ENCODE results near the gene MET. TPM values are rescaled to one million over a fixed set of nuclear protein-coding genes. Genes with fewer than 3 reads are reported as not detected.

Gene MET
- total and polyA plus RNA-seq, 7 experiments from 2014 or later: 0.19 to 1.0 (median 0.73) TPM; not detected in 4

DNA sequence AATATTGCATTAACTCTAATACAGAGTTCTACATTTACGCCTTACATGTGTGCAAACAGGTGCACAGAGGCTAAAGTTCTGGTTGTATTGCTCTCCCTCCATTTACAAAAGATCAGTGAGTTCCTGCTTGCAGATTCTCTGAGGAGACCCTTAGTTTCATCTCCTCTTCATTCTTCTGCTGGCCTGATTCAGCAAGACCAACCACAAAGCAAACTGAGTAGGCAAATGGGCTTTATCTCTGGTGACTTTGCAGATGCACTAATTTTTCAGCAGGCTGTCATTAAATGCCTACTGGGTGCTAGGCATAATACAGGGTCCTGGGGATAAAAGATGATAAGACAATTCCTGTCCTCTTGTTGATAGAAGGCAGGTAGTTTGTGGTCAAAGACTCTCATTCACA lies 56.4 kb downstream of the MET start:
- H3K27me3 Mint-ChIP-seq: peaks cover 5 to 29% (median 8%) of the 10 kb centered on the region in 5 donors
- no peak overlapping the region for H3K4me3 Mint-ChIP-seq
- peaks cover 0 to 2% (median 0%) of the 10 kb centered on the region in 11 donors for H3K9me3 Mint-ChIP-seq
- no peak for ATAC-seq
- H3K27ac ChIP-seq (ENCODE audit: low read depth, low read length): no peak overlapping the region
- H3K27ac Mint-ChIP-seq: no peak overlapping the region
- ChIA-PET POLR2A (no interaction called here), CTCF (no interaction called here)
- H3K4me1 Mint-ChIP-seq: no peaks in the 10 kb centered on the region
- intact Hi-C loops (cut with micrococcal nuclease): no loop called here
- no peak overlapping the region for H3K4me3 ChIP-seq (ENCODE audit: low read length)
- H3K9me3 ChIP-seq (ENCODE audit: control insufficient read depth in 2 of 3, low read length in 3 of 3): no peaks in the 10 kb centered on the region
- no peaks in the 10 kb centered on the region for H3K4me1 ChIP-seq (ENCODE audit: control insufficient read depth in 2 of 2, insufficient read depth in 2 of 2, low read length in 2 of 2)
- H3K36me3 Mint-ChIP-seq: no peaks in the 10 kb centered on the region
- no peaks in the 10 kb centered on the region for H3K36me3 ChIP-seq (ENCODE audit: control insufficient read depth in 2 of 3, insufficient read depth in 3 of 3, low read length in 3 of 3)
- no peak for DNase-seq
- no peaks in the 10 kb centered on the region for H3K27me3 ChIP-seq (ENCODE audit: control insufficient read depth in 2 of 2, insufficient read depth in 2 of 2, low read length in 2 of 2)

- H3K9me3 Mint-ChIP-seq: no peaks in the 10 kb centered on the region
- Histone ChIP-seq H3K4me3 (ENCODE audit: low read length) (no peak overlapping the region), H3K4me1 (ENCODE audit: control insufficient read depth in 2 of 2, insufficient read depth in 2 of 2, low read length in 2 of 2) (no peaks in the 10 kb centered on the region), H3K36me3 (ENCODE audit: control insufficient read depth in 2 of 3, insufficient read depth in 3 of 3, low read length in 3 of 3) (no peaks in the 10 kb centered on the region), H3K27me3 (ENCODE audit: control insufficient read depth in 2 of 2, insufficient read depth in 2 of 2, low read length in 2 of 2) (no peaks in the 10 kb centered on the region), H3K9me3 (ENCODE audit: control insufficient read depth in 2 of 3, low read length in 3 of 3) (no peaks in the 10 kb centered on the region), H3K27ac (ENCODE audit: low read depth, low read length) (no peak overlapping the region)
- peaks cover 5 to 30% (median 8%) of the 10 kb centered on the region in 5 donors for H3K27me3 Mint-ChIP-seq
- no peaks in the 10 kb centered on the region for H3K36me3 Mint-ChIP-seq
- H3K4me3 Mint-ChIP-seq: no peak overlapping the region
- no peak for ATAC-seq
- intact Hi-C loops (cut with micrococcal nuclease): no loop called here
- ChIA-PET CTCF (no interaction called here), POLR2A (no interaction called here)
- DNase-seq: no peak
- no peaks in the 10 kb centered on the region for H3K4me1 Mint-ChIP-seq
- H3K27ac Mint-ChIP-seq: no peak overlapping the region
Measured at GRCh38 chr7:116730097-116731022, 58.4 kb downstream of the MET start.

GRCh38 chr7:116731023-116731395 lies 59.0 kb downstream of the MET start:
- ATAC-seq: no peak
- Histone ChIP-seq H3K4me3 (ENCODE audit: low read length) (no peak overlapping the region), H3K36me3 (ENCODE audit: control insufficient read depth in 2 of 3, insufficient read depth in 3 of 3, low read length in 3 of 3) (no peaks in the 10 kb centered on the region), H3K27ac (ENCODE audit: low read depth, low read length) (no peak overlapping the region), H3K27me3 (ENCODE audit: control insufficient read depth in 2 of 2, insufficient read depth in 2 of 2, low read length in 2 of 2) (no peaks in the 10 kb centered on the region), H3K9me3 (ENCODE audit: control insufficient read depth in 2 of 3, low read length in 3 of 3) (no peaks in the 10 kb centered on the region), H3K4me1 (ENCODE audit: control insufficient read depth in 2 of 2, insufficient read depth in 2 of 2, low read length in 2 of 2) (no peaks in the 10 kb centered on the region)
- Mint-ChIP-seq H3K27me3 (peaks cover 5 to 30% (median 8%) of the 10 kb centered on the region in 5 donors), H3K9me3 (no peaks in the 10 kb centered on the region), H3K27ac (no peak overlapping the region), H3K4me3 (no peak overlapping the region), H3K36me3 (no peaks in the 10 kb centered on the region), H3K4me1 (no peaks in the 10 kb centered on the region)
- DNase-seq: no peak
- intact Hi-C loops (cut with micrococcal nuclease): no loop called here
- ChIA-PET POLR2A (no interaction called here), CTCF (no interaction called here)

- H3K27me3 Mint-ChIP-seq: peaks cover under 1 to 25% (median 8%) of the 10 kb centered on the region in 5 donors
- H3K9me3 Mint-ChIP-seq: no peaks in the 10 kb centered on the region
- ChIA-PET POLR2A (no interaction called here), CTCF (no interaction called here)
- H3K36me3 Mint-ChIP-seq: no peaks in the 10 kb centered on the region
- H3K27ac Mint-ChIP-seq: no peak overlapping the region
- no peak for ATAC-seq
- no peaks in the 10 kb centered on the region for H3K9me3 ChIP-seq (ENCODE audit: control insufficient read depth in 2 of 3, low read length in 3 of 3)
- H3K4me3 Mint-ChIP-seq: no peak overlapping the region
- no peaks in the 10 kb centered on the region for H3K4me1 Mint-ChIP-seq
- H3K27me3 ChIP-seq (ENCODE audit: control insufficient read depth in 2 of 2, insufficient read depth in 2 of 2, low read length in 2 of 2): no peaks in the 10 kb centered on the region
- intact Hi-C loops (cut with micrococcal nuclease): no loop called here
- H3K4me1 ChIP-seq (ENCODE audit: control insufficient read depth in 2 of 2, insufficient read depth in 2 of 2, low read length in 2 of 2): no peaks in the 10 kb centered on the region
- H3K4me3 ChIP-seq (ENCODE audit: low read length): no peak overlapping the region
- H3K27ac ChIP-seq (ENCODE audit: low read depth, low read length): no peak overlapping the region
- no peak for DNase-seq
- H3K36me3 ChIP-seq (ENCODE audit: control insufficient read depth in 2 of 3, insufficient read depth in 3 of 3, low read length in 3 of 3): no peaks in the 10 kb centered on the region
Measured at GRCh38 chr7:116731445-116732335, 59.7 kb downstream of the MET start.

DNA sequence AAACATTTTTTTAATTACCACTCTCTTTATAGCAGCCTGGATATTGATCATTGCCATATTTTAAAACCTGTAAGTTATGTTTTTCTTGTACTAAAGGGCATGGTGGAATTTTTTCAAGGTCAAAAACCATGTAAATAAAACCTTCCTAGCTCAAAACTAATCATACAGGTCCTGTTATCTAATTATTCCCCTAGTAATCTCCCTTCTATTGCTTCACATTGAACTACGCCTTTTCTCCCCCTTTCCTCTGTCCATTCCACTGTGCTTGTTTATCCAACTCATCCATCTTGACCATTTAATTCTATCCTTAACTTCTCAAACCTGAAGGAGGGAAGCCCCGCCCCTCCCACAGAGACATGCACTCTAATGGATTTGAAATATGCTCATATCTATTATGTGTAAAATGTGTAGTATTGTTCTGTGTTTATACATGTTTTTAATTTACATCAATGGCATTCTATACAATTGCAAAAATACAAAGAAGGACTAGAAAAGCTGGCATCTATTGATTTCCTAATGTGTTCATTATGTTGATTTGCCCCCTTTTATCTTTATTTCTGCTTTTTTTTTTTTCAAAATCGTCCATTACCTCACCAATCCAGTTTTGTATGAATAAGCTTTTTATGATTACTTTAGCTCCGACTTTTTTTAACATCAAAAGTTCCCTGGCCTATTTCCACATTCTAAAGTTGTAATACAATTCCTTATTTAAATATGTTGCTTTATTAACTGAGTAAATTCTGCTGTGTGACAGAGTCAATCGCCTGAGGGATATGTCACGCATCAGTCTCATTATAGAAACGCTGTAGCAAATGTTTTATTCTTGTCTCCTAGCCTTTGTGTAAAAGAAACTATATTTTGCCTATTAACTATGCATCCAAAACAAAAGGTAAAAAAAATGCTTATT lies 61.0 kb downstream of the MET start:
- no peak overlapping the region for H3K4me3 Mint-ChIP-seq
- H3K36me3 Mint-ChIP-seq: no peaks in the 10 kb centered on the region
- Histone ChIP-seq H3K27ac (ENCODE audit: low read depth, low read length) (no peak overlapping the region), H3K4me3 (ENCODE audit: low read length) (no peak overlapping the region), H3K4me1 (ENCODE audit: control insufficient read depth in 2 of 2, insufficient read depth in 2 of 2, low read length in 2 of 2) (no peaks in the 10 kb centered on the region), H3K9me3 (ENCODE audit: control insufficient read depth in 2 of 3, low read length in 3 of 3) (no peaks in the 10 kb centered on the region), H3K27me3 (ENCODE audit: control insufficient read depth in 2 of 2, insufficient read depth in 2 of 2, low read length in 2 of 2) (no peaks in the 10 kb centered on the region), H3K36me3 (ENCODE audit: control insufficient read depth in 2 of 3, insufficient read depth in 3 of 3, low read length in 3 of 3) (no peaks in the 10 kb centered on the region)
- H3K4me1 Mint-ChIP-seq: no peaks in the 10 kb centered on the region
- H3K27me3 Mint-ChIP-seq: peaks cover 6 to 27% (median 8%) of the 10 kb centered on the region in 5 donors
- H3K27ac Mint-ChIP-seq: no peak overlapping the region
- intact Hi-C loops (cut with micrococcal nuclease): no loop called here
- ChIA-PET POLR2A (no interaction called here), CTCF (no interaction called here)
- DNase-seq: no peak
- no peak for ATAC-seq
- no peaks in the 10 kb centered on the region for H3K9me3 Mint-ChIP-seq

DNA sequence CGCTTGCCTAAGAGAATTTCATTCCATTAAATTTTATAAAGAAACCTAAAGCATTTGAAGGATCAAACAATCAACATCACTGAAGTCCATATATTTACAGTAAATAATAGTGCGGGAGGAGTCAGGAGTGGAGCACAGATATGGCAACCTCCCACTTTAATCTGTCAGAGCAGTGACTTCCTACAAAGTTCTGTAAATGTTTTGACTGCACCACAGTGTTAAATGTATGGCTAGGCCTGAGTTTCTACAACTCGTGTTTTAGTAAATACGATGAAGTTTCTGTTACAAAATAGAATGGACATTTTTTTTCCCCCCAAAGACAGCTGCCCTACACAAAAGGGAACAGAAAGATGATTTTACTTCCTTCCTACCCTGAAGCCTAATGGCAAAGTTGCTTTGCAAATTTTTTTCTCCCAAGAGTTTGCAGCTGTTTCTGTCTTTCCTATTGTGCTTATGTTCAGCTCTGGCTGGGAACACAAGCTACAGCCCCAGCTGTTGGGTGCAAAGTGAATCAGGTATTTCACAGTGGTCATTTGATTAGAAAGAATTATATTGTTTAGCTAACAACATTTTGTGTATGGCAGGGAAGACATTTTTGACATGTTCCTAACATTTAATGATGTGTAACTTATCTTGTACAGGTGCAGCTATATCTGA lies 62.1 kb downstream of the MET start:
- H3K4me3 Mint-ChIP-seq: no peak overlapping the region
- POLR2A ChIA-PET: no interaction called here
- DNase-seq: no peak
- no peaks in the 10 kb centered on the region for H3K27me3 ChIP-seq (ENCODE audit: control insufficient read depth in 2 of 2, insufficient read depth in 2 of 2, low read length in 2 of 2)
- H3K4me1 ChIP-seq (ENCODE audit: control insufficient read depth in 2 of 2, insufficient read depth in 2 of 2, low read length in 2 of 2): no peaks in the 10 kb centered on the region
- intact Hi-C loops (cut with micrococcal nuclease): no loop called here
- H3K27ac ChIP-seq (ENCODE audit: low read depth, low read length): no peak overlapping the region
- H3K9me3 ChIP-seq (ENCODE audit: control insufficient read depth in 2 of 3, low read length in 3 of 3): no peaks in the 10 kb centered on the region
- H3K36me3 ChIP-seq (ENCODE audit: control insufficient read depth in 2 of 3, insufficient read depth in 3 of 3, low read length in 3 of 3): no peaks in the 10 kb centered on the region
- H3K9me3 Mint-ChIP-seq: no peaks in the 10 kb centered on the region
- H3K27ac Mint-ChIP-seq: no peak overlapping the region
- H3K4me1 Mint-ChIP-seq: no peaks in the 10 kb centered on the region
- no peak overlapping the region for H3K4me3 ChIP-seq (ENCODE audit: low read length)
- H3K27me3 Mint-ChIP-seq: peaks cover 4 to 27% (median 7%) of the 10 kb centered on the region in 5 donors
- ATAC-seq: no peak
- no peaks in the 10 kb centered on the region for H3K36me3 Mint-ChIP-seq
- CTCF ChIA-PET: no interaction called here

Data from naive thymus-derived CD4-positive, alpha-beta T cell (primary cell).